ENCODE data around the gene NUP153. TPM values are rescaled to one million over a fixed set of nuclear protein-coding genes. Genes with fewer than 3 reads are reported as not detected.

NUP153 gene
- total RNA-seq, 1 donor from 2014 or later = 32.6 TPM

GRCh38 chr6:17610835-17611234 lies 95.9 kb downstream of the NUP153 start:
- no peak for DNase-seq (ENCODE audit: low read depth)
- TF ChIP-seq CTCF (IDR thresholded peaks at IDR 0.05; ENCODE audit: insufficient read depth, low read length, poor library complexity, severe bottlenecking) = no peak
- H3K4me3 ChIP-seq (ENCODE audit: low read depth, low read length) = no peak overlapping the region
- no peaks in the 10 kb centered on the region for H3K36me3 ChIP-seq (ENCODE audit: control insufficient read depth, insufficient read depth, low read length)
- H3K27me3 ChIP-seq (ENCODE audit: control insufficient read depth, insufficient read depth, low read length) = no peaks in the 10 kb centered on the region

- Histone ChIP-seq H3K27me3 (ENCODE audit: control insufficient read depth, insufficient read depth, low read length) (no peaks in the 10 kb centered on the region), H3K36me3 (ENCODE audit: control insufficient read depth, insufficient read depth, low read length) (no peaks in the 10 kb centered on the region), H3K4me3 (ENCODE audit: low read depth, low read length) (no peak overlapping the region)
- no peak for DNase-seq (ENCODE audit: low read depth)
- TF ChIP-seq CTCF (IDR thresholded peaks at IDR 0.05; ENCODE audit: insufficient read depth, low read length, poor library complexity, severe bottlenecking) = no peak
Observed at GRCh38 chr6:17606606-17607005, 100.1 kb downstream of the NUP153 start.

GRCh38 chr6:17602888-17603287 lies 103.8 kb downstream of the NUP153 start:
- DNase-seq (ENCODE audit: low read depth) = no peak

GRCh38 chr6:17601386-17601703 lies 105.4 kb downstream of the NUP153 start:
- no peak for DNase-seq (ENCODE audit: low read depth)
- TF ChIP-seq CTCF (IDR thresholded peaks at IDR 0.05; ENCODE audit: insufficient read depth, low read length, poor library complexity, severe bottlenecking) = no peak

More at GRCh38 chr6:17602888-17603287, 103.8 kb downstream of the NUP153 start:
- no peak for TF ChIP-seq CTCF (IDR thresholded peaks at IDR 0.05; ENCODE audit: insufficient read depth, low read length, poor library complexity, severe bottlenecking)
- H3K36me3 ChIP-seq (ENCODE audit: control insufficient read depth, insufficient read depth, low read length) = no peaks in the 10 kb centered on the region
- no peaks in the 10 kb centered on the region for H3K27me3 ChIP-seq (ENCODE audit: control insufficient read depth, insufficient read depth, low read length)
- H3K4me3 ChIP-seq (ENCODE audit: low read depth, low read length) = no peak overlapping the region

GRCh38 chr6:17600527-17601385 lies 106.0 kb downstream of the NUP153 start:
- peak overlapping the region; percentile 84 for H3K4me3 ChIP-seq (ENCODE audit: low read depth, low read length)
- DNase-seq (ENCODE audit: low read depth) = no peak
- no peaks in the 10 kb centered on the region for H3K27me3 ChIP-seq (ENCODE audit: control insufficient read depth, insufficient read depth, low read length)
- no peaks in the 10 kb centered on the region for H3K36me3 ChIP-seq (ENCODE audit: control insufficient read depth, insufficient read depth, low read length)
- no peak for TF ChIP-seq CTCF (IDR thresholded peaks at IDR 0.05; ENCODE audit: insufficient read depth, low read length, poor library complexity, severe bottlenecking)

More at GRCh38 chr6:17601386-17601703, 105.4 kb downstream of the NUP153 start:
- no peaks in the 10 kb centered on the region for H3K27me3 ChIP-seq (ENCODE audit: control insufficient read depth, insufficient read depth, low read length)
- H3K36me3 ChIP-seq (ENCODE audit: control insufficient read depth, insufficient read depth, low read length) = no peaks in the 10 kb centered on the region
- peak overlapping the region; percentile 84 for H3K4me3 ChIP-seq (ENCODE audit: low read depth, low read length)
